CD14-positive monocyte (primary cell): ENCODE results near the gene COL27A1. TPM values are rescaled to one million over a fixed set of nuclear protein-coding genes. Genes with fewer than 3 reads are reported as not detected.

Source experiments
- DNase-seq, 3 donors: peaks; one replicate each; pipeline ENCODE4 v3.0.0-alpha.2; 2011 to 2022
- H2AFZ ChIP-seq: 2 replicates; pipeline ENCODE4 v1.6.0; 2012; ENCODE audit warnings: mild to moderate bottlenecking, low read depth, low read length, inconsistent platforms; ENCODE audit not compliant: insufficient read depth, poor library complexity, severe bottlenecking
- H3K27ac ChIP-seq, 2 donors: 1 replicate in 1 of 2; 2 replicates in 1 of 2; pipeline ENCODE4 v1.5.1; 2012 to 2013; ENCODE audit warnings: low read length in 2 of 2, control low read depth in 1 of 2, inconsistent platforms in 1 of 2, low read depth in 1 of 2, mild to moderate bottlenecking in 1 of 2
- H3K27me3 ChIP-seq, 2 donors: one replicate each; pipeline versions ENCODE4 v1.6.0 to v1.6.1; 2011 to 2013; ENCODE audit warnings: low read length in 2 of 2; ENCODE audit not compliant: control insufficient read depth in 2 of 2, insufficient read depth in 2 of 2
- H3K36me3 ChIP-seq, 2 donors: replicated peaks in 1 of 2; 1 replicate in 1 of 2; 2 replicates in 1 of 2; pipeline versions ENCODE4 v1.5.1 to v1.6.1; 2012 to 2013; ENCODE audit warnings: low read length in 2 of 2, control low read depth in 1 of 2, inconsistent platforms in 1 of 2, mild to moderate bottlenecking in 1 of 2; ENCODE audit not compliant: insufficient read depth in 2 of 2, control insufficient read depth in 1 of 2
- H3K4me1 ChIP-seq, 2 donors: 1 replicate in 1 of 2; 2 replicates in 1 of 2; pipeline versions ENCODE4 v1.5.1 to v1.6.1; 2012 to 2013; ENCODE audit warnings: low read length in 2 of 2, control low read depth in 1 of 2, inconsistent platforms in 1 of 2, mild to moderate bottlenecking in 1 of 2, moderate library complexity in 1 of 2; ENCODE audit not compliant: insufficient read depth in 2 of 2, control insufficient read depth in 1 of 2
- H3K4me2 ChIP-seq: replicated peaks from 2 replicates; pipeline ENCODE3; 2012; ENCODE audit warnings: low read length, moderate library complexity, mild to moderate bottlenecking; ENCODE audit not compliant: poor library complexity, severe bottlenecking; ENCODE audit errors: extremely low read depth
- H3K4me3 ChIP-seq, 3 experiments: fragments of 200-600 bp in 1 of 3; sonication (generic) in 1 of 3; replicated peaks in 1 of 3; 1 replicate in 2 of 3; 2 replicates in 1 of 3; pipeline ENCODE4 v1.5.1; 2011 to 2013; ENCODE audit warnings: low read length in 3 of 3, mild to moderate bottlenecking in 3 of 3, control low read depth in 2 of 3, low read depth in 2 of 3, inconsistent platforms in 1 of 3, moderate library complexity in 1 of 3
- H3K79me2 ChIP-seq: 2 replicates; pipeline ENCODE4 v1.6.0; 2012; ENCODE audit warnings: mild to moderate bottlenecking, control low read depth, inconsistent platforms, low read length, moderate library complexity; ENCODE audit not compliant: insufficient read depth
- H3K9ac ChIP-seq: 2 replicates; pipeline ENCODE4 v1.6.0; 2017; ENCODE audit warnings: low read length, mild to moderate bottlenecking; ENCODE audit not compliant: insufficient read depth, poor library complexity, severe bottlenecking
- H3K9me3 ChIP-seq, 2 donors: replicated peaks in 1 of 2; 1 replicate in 1 of 2; 2 replicates in 1 of 2; pipeline versions ENCODE4 v1.5.1 to v1.6.1; 2012 to 2013; ENCODE audit warnings: low read length in 2 of 2, control low read depth in 1 of 2; ENCODE audit not compliant: control insufficient read depth in 1 of 2, insufficient read depth in 1 of 2
- H4K20me1 ChIP-seq: 2 replicates; pipeline ENCODE4 v1.6.0; 2012; ENCODE audit warnings: mild to moderate bottlenecking, low read length, control low read depth, moderate library complexity; ENCODE audit not compliant: insufficient read depth
- H3K27ac Mint-ChIP-seq, 7 donors: one replicate each; pipeline ENCODE4 v1.8.0; 2020; ENCODE audit warnings: mild to moderate bottlenecking in 7 of 7, mixed read lengths in 7 of 7, moderate library complexity in 6 of 7, inconsistent platforms in 2 of 7
- H3K27me3 Mint-ChIP-seq, 3 donors: one replicate each; pipeline ENCODE4 v1.8.0; 2021 to 2022; ENCODE audit warnings: low read depth in 3 of 3, mild to moderate bottlenecking in 3 of 3, mixed read lengths in 3 of 3, moderate library complexity in 3 of 3, inconsistent platforms in 1 of 3
- H3K36me3 Mint-ChIP-seq, 2 donors: one replicate each; pipeline ENCODE4 v1.8.0; 2020; ENCODE audit warnings: mixed read lengths in 2 of 2, inconsistent platforms in 1 of 2, mild to moderate bottlenecking in 1 of 2
- H3K4me1 Mint-ChIP-seq: one replicate; pipeline ENCODE4 v1.8.0; 2020; ENCODE audit warnings: mild to moderate bottlenecking, mixed read lengths
- H3K4me3 Mint-ChIP-seq, 2 donors: one replicate each; pipeline ENCODE4 v1.8.0; 2020; ENCODE audit warnings: mild to moderate bottlenecking in 2 of 2, mixed read lengths in 2 of 2, moderate library complexity in 1 of 2
- H3K9me3 Mint-ChIP-seq, 7 donors: one replicate each; pipeline ENCODE4 v1.8.0; 2020 to 2022; ENCODE audit warnings: mixed read lengths in 7 of 7, mild to moderate bottlenecking in 6 of 7, moderate library complexity in 6 of 7, inconsistent platforms in 2 of 7
- CTCF ChIP-seq: fragments of 200-600 bp; IDR thresholded peaks from one replicate; pipeline ENCODE4 v1.8.0; 2022; ENCODE audit warnings: antibody characterized with exemption, mild to moderate bottlenecking
- WGBS: methylation state at CpG from one replicate; pipeline ENCODE4 v1.1.5; 2013; ENCODE audit warnings: missing lambda C conversion rate; ENCODE audit not compliant: insufficient coverage; 5-methylcytosine and 5-hydroxymethylcytosine counted together
- intact Hi-C, 2 donors: fragments of 100-400 bp; cut with micrococcal nuclease; formaldehyde crosslinking; loops; one replicate each; pipeline versions ENCODE4 v1.15.0 to v1.15.1; 2023
- polyA plus RNA-seq, 3 donors: library from polyadenylated mRNA; depleted of rRNA in 1 of 3; unstranded in 2 of 3; stranded (reverse) in 1 of 3; fragments of 300-500 nt in 2 of 3; fragments of >200 nt in 1 of 3; fragmentation: Illumina TruSeq in 2 of 3; gene quantifications; 1 replicate in 2 of 3; 2 replicates in 1 of 3; pipeline ENCODE4 v1.2.3, GENCODE V29; 2012 to 2021

Gene COL27A1
- polyA plus RNA-seq, 3 donors = 0.03 TPM; not detected in 2

GRCh38 chr9:114214686-114215414 lies 59.5 kb downstream of the COL27A1 start:
- Mint-ChIP-seq H3K4me1 (no peaks in the 10 kb centered on the region), H3K4me3 (no peak overlapping the region), H3K9me3 (no peaks in the 10 kb centered on the region), H3K27me3 (peaks cover 0 to 7% (median 2%) of the 10 kb centered on the region in 3 donors), H3K36me3 (no peaks in the 10 kb centered on the region), H3K27ac (no peak overlapping the region)
- no peaks in the 10 kb centered on the region for H4K20me1 ChIP-seq
- no peak overlapping the region for H3K9ac ChIP-seq
- intact Hi-C loops = no loop called here
- H3K4me3 ChIP-seq = no peak overlapping the region
- no peak overlapping the region for H3K27ac ChIP-seq
- no peaks in the 10 kb centered on the region for H3K36me3 ChIP-seq
- no peaks in the 10 kb centered on the region for H3K79me2 ChIP-seq
- H3K4me2 ChIP-seq = no peak overlapping the region
- no peak for DNase-seq
- no peaks in the 10 kb centered on the region for H3K4me1 ChIP-seq
- TF ChIP-seq CTCF = no peak
- no peaks in the 10 kb centered on the region for H3K27me3 ChIP-seq
- no peak overlapping the region for H2AFZ ChIP-seq
- no peaks in the 10 kb centered on the region for H3K9me3 ChIP-seq
- WGBS = 89% methylated on average over 7 of the region's 7 CpGs

GRCh38 chr9:114216081-114216480 lies 60.7 kb downstream of the COL27A1 start:
- 56% methylated on average over 6 of the region's 7 CpGs for WGBS
- Mint-ChIP-seq H3K4me3 (no peak overlapping the region), H3K9me3 (no peaks in the 10 kb centered on the region), H3K36me3 (no peaks in the 10 kb centered on the region), H3K4me1 (no peaks in the 10 kb centered on the region), H3K27me3 (peaks cover 0 to 7% (median 2%) of the 10 kb centered on the region in 3 donors), H3K27ac (no peak overlapping the region)
- H3K27me3 ChIP-seq = no peaks in the 10 kb centered on the region
- intact Hi-C loops = no loop called here
- no peak overlapping the region for H3K27ac ChIP-seq
- no peaks in the 10 kb centered on the region for H3K79me2 ChIP-seq
- H3K9ac ChIP-seq = no peak overlapping the region
- no peaks in the 10 kb centered on the region for H3K9me3 ChIP-seq
- H3K36me3 ChIP-seq = no peaks in the 10 kb centered on the region
- no peak overlapping the region for H2AFZ ChIP-seq
- DNase-seq = no peak
- H3K4me1 ChIP-seq = no peaks in the 10 kb centered on the region
- no peak overlapping the region for H3K4me3 ChIP-seq
- H3K4me2 ChIP-seq = no peak overlapping the region
- H4K20me1 ChIP-seq = no peaks in the 10 kb centered on the region
- no peak for TF ChIP-seq CTCF
